UCSD-AML1 (cell line): ENCODE measurements around the gene CHST11.

Experiments used
- DNase-seq: peaks from one replicate; lab custom pipeline; 2025; ENCODE audit not compliant: unreplicated experiment; lab: John Stamatoyannopoulos, UW

Gene CHST11

GRCh38 chr12:104456417-104456949 lies at the start of gene CHST11:
Gene CHST11, plus strand, starts transcription at chr12:104456948.
- DNase-seq, result peak; percentile 97

- no peak for DNase-seq
Observed at GRCh38 chr12:104407438-104407837, 49.3 kb upstream of the CHST11 start.

- no peak for DNase-seq
Observed at GRCh38 chr12:104407922-104408321, 48.8 kb upstream of the CHST11 start.

GRCh38 chr12:104410326-104410725 lies 46.4 kb upstream of the CHST11 start:
- DNase-seq, result no peak

- no peak for DNase-seq
Observed at GRCh38 chr12:104410786-104411185, 46.0 kb upstream of the CHST11 start.

- DNase-seq, result no peak
Observed at GRCh38 chr12:104411826-104412641, 44.7 kb upstream of the CHST11 start.

GRCh38 chr12:104412681-104413080 lies 44.1 kb upstream of the CHST11 start:
- no peak for DNase-seq

GRCh38 chr12:104413330-104413729 lies 43.4 kb upstream of the CHST11 start:
- DNase-seq, result no peak

GRCh38 chr12:104414581-104415341 lies 42.0 kb upstream of the CHST11 start:
- DNase-seq, result no peak

- DNase-seq, result no peak
Observed at GRCh38 chr12:104415342-104415980, 41.3 kb upstream of the CHST11 start.

GRCh38 chr12:104416136-104416535 lies 40.6 kb upstream of the CHST11 start:
- no peak for DNase-seq

- no peak for DNase-seq
Observed at GRCh38 chr12:104416585-104416984, 40.2 kb upstream of the CHST11 start.

- DNase-seq, result no peak
Observed at GRCh38 chr12:104419717-104420116, 37.0 kb upstream of the CHST11 start.

- no peak for DNase-seq
Observed at GRCh38 chr12:104420868-104421267, 35.9 kb upstream of the CHST11 start.

GRCh38 chr12:104421343-104421742 lies 35.4 kb upstream of the CHST11 start:
- DNase-seq, result no peak

- DNase-seq, result no peak
Observed at GRCh38 chr12:104422441-104422840, 34.3 kb upstream of the CHST11 start.

- DNase-seq, result no peak
Observed at GRCh38 chr12:104423273-104423672, 33.5 kb upstream of the CHST11 start.

- no peak for DNase-seq
Observed at GRCh38 chr12:104423809-104424208, 32.9 kb upstream of the CHST11 start.

GRCh38 chr12:104424955-104425354 lies 31.8 kb upstream of the CHST11 start:
- DNase-seq, result no peak

GRCh38 chr12:104425614-104426013 lies 31.1 kb upstream of the CHST11 start:
- DNase-seq, result no peak

GRCh38 chr12:104426926-104427546 lies 29.7 kb upstream of the CHST11 start:
- no peak for DNase-seq
